Measurements from ENCODE around the gene RALY.
"Not testable (repeated sequence)": the region's sequence is repeated elsewhere in the genome, so short reads cannot be mapped to it uniquely, and the experiment has no call there.

RALY gene

DNA sequence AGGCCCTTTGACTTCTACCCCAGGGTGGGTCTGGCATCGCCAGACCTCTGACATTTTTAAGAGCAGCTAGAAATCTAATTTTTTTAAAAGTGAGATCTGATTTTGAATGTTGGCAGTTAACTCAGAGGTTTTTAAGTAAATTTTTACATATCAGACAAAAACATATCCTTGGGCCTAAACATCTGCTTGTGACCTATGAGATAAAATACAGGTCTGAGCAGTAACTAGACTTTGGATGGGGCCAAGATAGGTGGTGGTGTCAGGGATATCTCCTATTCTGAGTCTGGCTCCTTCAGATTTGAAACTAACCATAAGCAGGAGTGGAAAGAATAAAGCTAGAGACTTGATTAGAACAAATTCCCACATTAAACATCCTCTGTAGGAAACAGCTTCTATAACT, 17.6 kb downstream of the RALY start:
- no peak for DNase-seq
- in situ Hi-C loops (cut with HindIII; ENCODE audit: low pct_ligation_motif_present, low pct_unique_long_range_greater_than_20kb, low sequenced_read_pairs), result no loop called here

DNA sequence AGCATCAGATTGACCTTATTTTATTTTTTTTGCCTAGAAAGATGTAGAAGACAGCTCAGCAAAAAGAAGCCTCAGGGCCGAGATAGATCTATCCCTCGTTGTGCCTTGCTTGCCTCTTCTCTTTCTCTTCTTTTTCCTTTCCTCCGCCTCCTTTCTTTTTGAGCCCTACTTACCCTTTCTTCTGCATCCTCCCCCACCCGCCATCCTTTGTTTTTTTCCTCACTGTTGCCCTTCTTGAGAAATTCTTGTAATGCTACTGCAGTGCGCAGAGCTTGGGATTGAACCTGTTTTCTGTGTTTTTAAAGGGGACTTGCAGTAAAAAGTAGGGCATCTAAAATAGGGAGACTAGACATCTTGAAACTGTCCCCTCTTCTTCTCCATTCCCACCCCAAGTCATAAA, 18.6 kb downstream of the RALY start:
- no peak for DNase-seq
- in situ Hi-C loops (cut with HindIII; ENCODE audit: low pct_ligation_motif_present, low pct_unique_long_range_greater_than_20kb, low sequenced_read_pairs), result no loop called here

DNA sequence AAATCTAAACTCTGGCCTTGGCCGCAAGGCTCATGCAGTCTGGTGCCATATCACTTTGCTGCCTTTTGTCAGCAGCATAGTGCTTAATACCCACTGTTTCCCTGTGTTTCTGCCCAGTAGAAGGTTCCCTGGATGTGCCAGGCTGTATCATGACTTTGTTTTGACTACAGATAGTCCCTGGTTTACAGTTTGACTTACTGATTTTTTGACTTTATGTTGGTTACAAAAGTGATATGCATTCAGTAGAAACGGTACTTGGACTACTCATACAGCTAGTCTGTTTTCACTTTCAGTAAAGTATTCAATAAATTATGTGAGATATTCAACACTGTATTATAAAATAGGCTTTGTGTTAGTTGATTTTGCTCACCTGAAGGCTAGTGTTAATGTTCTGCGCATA, 19.0 kb downstream of the RALY start:
- DNase-seq, result no peak
- in situ Hi-C loops (cut with HindIII; ENCODE audit: low pct_ligation_motif_present, low pct_unique_long_range_greater_than_20kb, low sequenced_read_pairs), result no loop called here

DNA sequence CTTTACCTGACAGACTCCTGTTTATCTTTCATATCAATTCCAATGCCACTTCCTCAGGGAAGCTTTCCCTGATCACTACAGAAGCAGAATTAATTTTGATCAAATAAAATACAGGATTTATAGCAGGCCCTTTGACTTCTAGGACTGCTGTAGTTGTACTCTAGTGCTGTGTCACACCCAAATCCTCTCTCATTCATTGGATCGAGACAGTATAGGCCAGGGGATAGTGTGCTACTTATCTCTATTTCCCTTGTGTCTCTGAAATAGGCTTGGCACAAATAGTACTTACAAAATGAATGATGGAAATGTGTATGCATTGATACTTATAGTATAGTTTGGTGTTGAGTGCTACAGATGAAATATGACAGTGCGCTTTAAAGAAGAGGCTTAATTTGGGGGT, 19.8 kb downstream of the RALY start:
- in situ Hi-C loops (cut with HindIII; ENCODE audit: low pct_ligation_motif_present, low pct_unique_long_range_greater_than_20kb, low sequenced_read_pairs), result no loop called here
- no peak for DNase-seq

DNA sequence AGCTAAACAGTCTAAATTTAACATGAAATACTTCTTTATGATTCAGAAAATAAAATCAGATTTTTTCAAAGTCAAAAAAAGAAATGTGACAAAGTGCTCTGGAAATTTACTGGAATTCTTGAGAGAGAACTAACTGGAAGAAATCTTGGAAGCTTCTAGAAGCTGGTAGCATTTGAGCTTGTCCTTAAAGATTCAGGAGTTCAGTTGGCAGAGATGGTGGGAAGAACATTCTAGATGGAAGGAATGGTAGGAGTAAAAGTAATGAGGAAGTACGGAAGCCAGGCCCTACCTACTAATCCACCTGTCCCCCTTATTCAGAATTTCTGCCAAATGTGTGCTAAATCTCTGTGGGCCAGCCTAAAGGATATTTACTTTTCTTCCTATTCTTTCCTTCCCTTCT, 21.2 kb downstream of the RALY start:
- in situ Hi-C loops (cut with HindIII; ENCODE audit: low pct_ligation_motif_present, low pct_unique_long_range_greater_than_20kb, low sequenced_read_pairs), result no loop called here

DNA sequence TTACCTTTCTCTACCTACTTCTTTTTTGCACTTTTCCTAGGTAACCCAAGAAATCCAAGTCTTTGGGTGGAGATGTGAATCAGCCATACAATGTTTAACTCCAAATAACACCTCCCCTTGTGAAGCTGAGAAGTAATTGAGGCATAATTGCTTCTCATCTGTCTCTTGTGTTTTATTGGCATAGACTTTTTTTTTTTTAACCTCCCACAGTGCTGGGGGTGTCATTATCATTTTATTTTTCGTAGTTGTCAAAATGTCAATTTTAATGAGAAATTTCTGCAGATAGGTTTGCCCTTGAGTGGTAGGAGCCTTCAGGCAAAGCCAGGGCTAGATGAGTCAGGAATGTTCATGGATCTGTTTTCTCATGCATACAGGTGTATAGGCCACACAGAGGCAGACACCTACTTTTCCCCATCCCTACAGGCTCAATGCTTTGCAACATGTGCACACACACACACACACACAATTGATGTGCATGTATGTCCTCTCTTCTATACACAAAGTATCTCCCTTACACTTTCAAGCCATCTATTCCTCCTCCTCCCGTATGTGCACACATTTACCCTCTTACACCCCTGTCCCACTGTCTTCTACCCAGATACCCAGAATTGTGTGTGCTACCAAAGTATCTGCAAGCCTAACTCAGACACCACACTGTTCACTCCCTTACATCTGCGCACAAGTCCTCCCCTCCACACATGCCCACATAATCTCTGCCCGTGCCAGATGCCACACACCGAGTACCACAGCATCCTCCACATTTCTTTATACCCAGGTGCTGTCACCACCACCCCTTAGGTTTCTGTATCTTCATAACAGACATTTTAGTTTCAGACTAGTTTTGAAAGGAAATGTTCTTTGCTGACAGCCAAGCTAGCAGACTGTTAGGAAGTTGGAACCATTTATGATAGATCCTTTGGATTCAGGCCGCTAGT, 22.0 kb downstream of the RALY start:
- DNase-seq, result no peak
- in situ Hi-C loops (cut with HindIII; ENCODE audit: low pct_ligation_motif_present, low pct_unique_long_range_greater_than_20kb, low sequenced_read_pairs), result no loop called here

More for the DNA sequence above, 21.2 kb downstream of the RALY start:
- no peak for DNase-seq

DNA sequence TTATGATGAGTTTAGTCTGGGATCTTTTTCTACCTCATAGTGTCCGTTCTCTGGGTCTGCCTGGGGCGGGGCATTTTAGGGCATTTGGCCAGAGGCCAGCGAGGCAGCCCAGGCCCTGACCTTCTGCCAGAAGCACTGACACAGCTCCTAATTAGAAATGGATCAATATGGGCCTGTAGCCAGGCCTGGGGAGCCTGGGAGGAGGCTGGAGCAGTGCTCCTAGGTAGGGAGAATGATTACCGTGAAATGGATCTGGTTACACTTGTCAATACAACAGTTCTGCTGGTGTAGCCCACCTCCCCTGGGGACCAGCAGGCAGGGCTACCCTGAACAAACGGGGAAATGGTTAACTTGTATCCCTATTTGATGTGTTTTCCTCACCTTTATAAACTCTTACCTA, 23.0 kb downstream of the RALY start:
- in situ Hi-C loops (cut with HindIII; ENCODE audit: low pct_ligation_motif_present, low pct_unique_long_range_greater_than_20kb, low sequenced_read_pairs), result no loop called here
- DNase-seq, result no peak

DNA sequence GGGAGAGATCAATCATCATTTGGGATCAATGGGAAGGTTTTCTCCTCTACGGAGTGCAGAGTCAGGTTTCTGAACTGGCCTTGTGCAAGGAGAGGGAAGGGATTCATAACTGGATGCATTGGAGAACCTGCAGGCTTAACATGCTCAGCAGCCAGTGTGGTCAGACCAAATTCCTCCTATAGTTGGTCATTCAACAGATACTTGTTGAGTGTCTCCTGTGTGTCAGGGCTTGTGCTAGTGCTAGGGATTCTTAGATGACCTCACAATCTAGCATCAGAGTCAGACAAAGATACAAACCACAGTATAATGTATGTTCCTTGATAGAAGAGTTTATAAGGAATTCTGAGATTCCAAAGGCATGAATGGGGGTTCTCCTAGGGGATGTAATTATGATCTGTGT, 23.9 kb downstream of the RALY start:
- peak; percentile 57 for DNase-seq
- in situ Hi-C loops (cut with HindIII; ENCODE audit: low pct_ligation_motif_present, low pct_unique_long_range_greater_than_20kb, low sequenced_read_pairs), result no loop called here

DNA sequence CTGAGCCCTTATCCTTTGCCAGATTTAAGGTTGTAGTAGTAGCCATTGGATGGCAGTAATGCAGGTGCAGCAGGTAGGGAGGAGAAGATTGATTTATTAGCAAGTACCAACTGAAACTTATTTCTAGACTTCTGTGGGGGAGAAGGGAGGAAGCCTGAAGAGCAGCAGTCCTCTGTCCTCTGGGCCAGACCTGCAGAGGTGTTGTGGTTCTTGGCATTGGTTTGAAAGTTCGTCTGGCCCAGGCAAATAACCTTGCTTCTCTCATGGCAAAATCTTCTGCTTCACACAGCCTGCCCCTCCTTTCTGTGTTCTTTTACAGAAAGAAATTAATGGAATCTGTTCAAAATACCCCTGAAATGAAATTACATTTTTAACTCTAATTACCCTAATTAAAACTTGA, 24.5 kb downstream of the RALY start:
- in situ Hi-C loops (cut with HindIII; ENCODE audit: low pct_ligation_motif_present, low pct_unique_long_range_greater_than_20kb, low sequenced_read_pairs), result no loop called here
- DNase-seq, result no peak

DNA sequence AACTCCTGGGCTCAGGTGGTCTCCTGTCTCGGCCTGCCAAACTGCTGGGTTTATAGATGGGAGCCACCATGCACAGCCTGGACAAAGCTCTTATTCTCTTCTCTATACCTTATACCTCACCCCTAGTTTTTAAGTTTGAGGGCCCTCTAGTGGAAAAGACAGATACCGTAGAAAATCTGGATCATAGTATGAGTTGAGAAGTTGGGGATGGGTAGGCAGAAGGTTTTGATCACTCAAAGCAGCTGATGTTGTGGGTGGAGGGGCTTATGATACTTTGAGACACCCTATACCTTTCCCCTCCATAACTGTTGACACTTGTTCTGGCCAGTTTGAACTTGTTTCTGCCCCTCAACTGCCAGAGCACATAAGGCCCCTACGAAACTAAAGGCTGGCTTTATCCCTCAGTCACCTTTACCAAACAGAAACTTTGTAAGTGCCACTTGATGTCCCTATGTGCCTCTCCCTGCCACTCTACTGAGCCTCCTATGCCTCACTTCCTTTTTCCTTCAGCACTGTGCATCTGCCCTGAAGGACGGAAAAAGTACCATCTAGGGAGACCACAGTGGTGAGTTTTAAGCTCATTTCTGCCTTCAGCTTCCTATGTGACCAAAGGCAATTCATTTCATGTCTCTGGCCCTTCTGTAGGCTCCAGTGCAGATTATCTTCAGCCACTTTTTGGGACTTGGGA, 28.6 kb downstream of the RALY start:
- peak; percentile 46 for DNase-seq
- in situ Hi-C loops (cut with HindIII; ENCODE audit: low pct_ligation_motif_present, low pct_unique_long_range_greater_than_20kb, low sequenced_read_pairs), result no loop called here

DNA sequence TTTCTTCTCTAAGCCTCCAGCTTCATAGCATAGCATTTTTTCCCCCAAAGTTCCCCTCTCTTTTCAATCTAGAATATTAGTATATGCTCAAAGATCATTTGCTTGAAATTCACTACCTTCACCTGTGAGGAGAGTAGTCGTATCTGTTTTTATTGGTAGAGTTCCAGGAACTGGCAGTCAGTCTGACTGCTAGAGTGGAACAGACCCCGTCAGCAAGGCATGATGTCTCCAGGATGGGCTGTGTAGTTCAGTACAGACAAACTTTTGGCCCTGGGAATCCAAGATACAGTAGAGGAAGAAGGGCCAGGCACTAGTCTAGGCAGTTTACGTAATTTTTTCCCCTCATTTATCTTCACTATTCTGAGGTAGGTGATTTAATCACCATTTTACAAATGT, 29.1 kb downstream of the RALY start:
- no peak for DNase-seq
- in situ Hi-C loops (cut with HindIII; ENCODE audit: low pct_ligation_motif_present, low pct_unique_long_range_greater_than_20kb, low sequenced_read_pairs), result no loop called here

DNA sequence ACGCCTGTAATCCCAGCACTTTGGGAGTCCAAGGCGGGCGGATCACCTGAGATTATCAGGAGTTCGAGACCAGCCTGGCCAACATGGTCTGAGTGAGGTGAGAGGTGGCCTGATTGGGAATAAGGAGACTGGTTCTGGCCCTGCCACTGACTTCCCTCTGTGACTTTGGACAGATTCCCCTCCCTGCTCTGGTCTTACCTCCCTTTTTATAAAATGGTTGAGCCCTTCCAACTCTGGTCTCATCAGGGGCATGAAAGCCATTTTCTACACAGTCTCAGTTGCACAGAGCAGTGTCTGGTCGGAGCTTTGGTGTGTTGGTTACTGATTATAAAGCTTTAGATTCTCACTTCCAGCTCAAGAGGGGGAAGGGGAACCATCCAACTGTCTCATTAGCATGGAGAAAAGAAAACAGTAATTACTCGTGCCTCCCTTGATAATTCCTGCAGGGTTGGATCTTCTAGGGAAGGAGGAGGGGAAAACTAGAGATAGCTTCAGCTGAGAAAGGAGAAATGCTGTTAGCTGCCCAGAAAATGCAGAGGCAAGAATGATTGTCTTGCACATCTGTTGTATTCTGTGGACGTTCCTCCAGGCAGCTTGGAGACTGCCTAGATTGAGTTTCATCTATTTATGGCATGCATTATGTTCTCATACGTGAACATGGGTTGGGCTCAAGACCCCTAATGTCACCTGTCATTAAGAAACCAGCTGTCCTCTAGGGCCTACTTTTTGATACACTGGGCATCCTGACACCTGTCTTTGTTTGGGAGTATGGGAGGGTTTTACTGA, 30.4 kb downstream of the RALY start:
- in situ Hi-C loops (cut with HindIII; ENCODE audit: low pct_ligation_motif_present, low pct_unique_long_range_greater_than_20kb, low sequenced_read_pairs), result no loop called here
- no peak for DNase-seq

DNA sequence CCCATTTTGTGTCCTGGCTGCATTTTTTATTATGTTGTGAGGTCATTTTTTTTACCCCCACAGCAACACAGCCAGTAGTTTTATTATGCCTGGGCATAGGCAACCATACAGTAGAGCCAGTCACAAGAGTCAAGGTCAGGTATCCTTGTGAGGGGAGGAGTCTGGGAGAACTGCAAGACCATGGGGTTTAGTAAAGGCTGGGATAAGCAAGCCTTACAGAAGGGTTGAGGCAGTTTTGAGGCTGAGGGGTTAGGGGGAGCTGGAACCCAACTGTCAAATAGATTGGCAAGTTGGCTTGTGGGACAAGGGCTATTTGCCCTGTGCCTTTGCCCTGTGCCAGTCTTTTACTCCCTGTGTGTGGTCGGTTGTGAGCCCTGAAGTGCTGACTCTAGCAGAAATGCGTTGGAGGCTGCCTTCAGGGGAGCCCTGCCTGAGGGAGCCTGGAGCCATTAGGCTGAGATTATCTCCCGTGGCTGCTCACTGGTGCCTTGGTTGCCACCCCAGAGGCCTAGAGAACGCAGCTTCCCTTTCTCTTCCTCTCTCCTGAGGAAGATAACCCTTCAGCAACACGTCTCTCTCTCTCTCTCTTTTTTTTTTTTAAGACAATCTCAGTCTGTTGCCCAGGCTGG, 31.1 kb downstream of the RALY start:
- in situ Hi-C loops (cut with HindIII; ENCODE audit: low pct_ligation_motif_present, low pct_unique_long_range_greater_than_20kb, low sequenced_read_pairs), result no loop called here
- DNase-seq, result no peak

DNA sequence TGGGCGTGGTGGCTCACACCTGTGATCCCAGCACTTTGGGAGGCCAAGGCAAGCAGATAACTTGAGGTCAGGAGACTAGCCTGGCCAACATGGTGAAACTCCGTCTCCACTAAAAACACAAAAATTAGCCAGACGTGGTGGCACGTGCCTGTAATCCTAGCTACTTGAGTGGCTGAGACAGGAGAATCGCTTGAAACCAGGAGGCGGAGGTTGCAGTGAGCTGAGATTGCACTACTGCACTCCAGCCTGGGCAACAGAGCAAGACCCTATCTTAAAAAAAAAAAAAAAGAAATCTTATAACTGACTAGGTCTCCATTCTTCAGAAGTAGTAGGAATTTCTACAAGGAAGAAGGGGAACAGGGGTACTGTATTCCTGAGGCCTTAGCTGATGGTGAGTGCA, 34.3 kb downstream of the RALY start:
- DNase-seq; in situ Hi-C loops (cut with HindIII; ENCODE audit: low pct_ligation_motif_present, low pct_unique_long_range_greater_than_20kb, low sequenced_read_pairs): not testable (repeated sequence)

DNA sequence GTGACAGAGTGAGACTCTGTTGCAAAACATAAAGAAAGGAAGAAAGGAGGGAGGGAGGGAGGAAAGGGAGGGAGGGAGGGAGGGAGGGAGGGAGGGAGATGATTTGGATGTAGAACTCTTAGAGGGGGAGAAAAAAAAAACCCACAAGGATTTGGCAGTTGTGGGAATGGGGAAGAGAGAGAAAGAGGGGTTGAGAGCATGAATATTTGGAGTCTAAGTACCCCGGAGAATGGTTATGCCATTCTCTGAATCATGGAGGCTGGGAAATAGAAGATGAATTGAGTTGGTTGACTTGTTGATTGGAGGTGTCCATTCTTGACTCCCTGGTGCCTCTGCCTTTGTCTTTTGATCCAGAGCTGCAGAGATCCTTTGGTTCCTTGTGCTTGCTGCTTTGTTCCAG, 35.7 kb downstream of the RALY start:
- in situ Hi-C loops (cut with HindIII; ENCODE audit: low pct_ligation_motif_present, low pct_unique_long_range_greater_than_20kb, low sequenced_read_pairs), result no loop called here
- DNase-seq, result no peak

DNA sequence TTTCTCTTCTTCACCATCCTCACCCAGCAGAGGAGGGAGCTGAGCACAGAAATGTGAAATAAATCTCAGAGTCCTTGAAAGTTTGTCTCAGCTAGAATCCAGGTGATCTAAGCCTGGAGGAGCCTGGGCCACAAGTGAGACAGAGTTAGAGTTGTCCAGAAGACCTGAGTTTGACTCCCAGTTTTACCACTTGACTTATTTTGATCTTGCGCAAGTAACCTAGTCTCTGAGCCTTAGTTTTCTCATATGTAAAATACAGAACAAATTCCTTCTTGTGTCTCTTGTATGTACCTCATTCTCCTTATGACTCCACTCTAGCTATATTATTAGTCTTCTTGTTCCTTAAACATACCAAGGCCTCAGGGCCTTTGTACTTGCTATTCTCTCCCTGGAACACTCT, 36.7 kb downstream of the RALY start:
- DNase-seq, result no peak
- in situ Hi-C loops (cut with HindIII; ENCODE audit: low pct_ligation_motif_present, low pct_unique_long_range_greater_than_20kb, low sequenced_read_pairs), result no loop called here

DNA sequence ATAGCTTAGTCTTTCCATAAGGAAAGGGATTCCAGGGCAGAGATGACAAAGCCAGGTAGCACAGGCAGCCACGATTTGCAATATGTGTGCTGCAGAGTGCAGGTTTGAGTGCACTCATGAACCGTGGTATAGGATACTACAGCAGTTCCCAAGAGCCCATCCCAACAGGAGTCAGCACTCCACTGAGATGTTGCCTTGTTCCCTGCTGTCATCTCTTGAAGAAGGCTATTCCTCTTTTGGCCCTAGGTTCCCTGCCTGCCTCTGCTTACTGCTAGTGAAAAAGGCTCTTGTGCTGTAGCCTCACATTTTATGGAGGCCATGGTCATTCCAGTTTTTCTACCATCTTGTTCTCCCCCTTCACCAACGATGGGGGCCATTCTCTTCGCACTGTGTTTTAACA, 40.2 kb downstream of the RALY start:
- no peak for DNase-seq
- in situ Hi-C loops (cut with HindIII; ENCODE audit: low pct_ligation_motif_present, low pct_unique_long_range_greater_than_20kb, low sequenced_read_pairs), result no loop called here

DNA sequence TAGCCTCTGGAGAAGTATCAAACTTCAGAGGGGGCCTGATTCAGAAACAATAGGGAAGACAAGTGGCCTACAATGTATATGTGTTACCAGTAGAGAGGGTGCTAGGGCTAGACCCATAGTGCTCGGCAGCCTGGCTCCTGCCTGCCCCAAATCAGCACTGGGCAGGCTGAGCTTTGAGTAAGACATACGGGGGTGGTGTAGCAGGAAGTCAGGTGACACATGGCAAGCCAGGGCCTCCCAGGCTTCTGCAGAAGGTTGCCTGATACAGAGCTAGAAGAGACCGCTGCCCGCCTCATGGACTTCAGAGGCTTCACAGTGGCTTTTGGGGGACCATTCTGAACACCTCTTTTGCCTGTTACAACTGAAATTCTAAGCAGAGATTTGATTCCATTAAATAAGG, 43.4 kb downstream of the RALY start:
- in situ Hi-C loops (cut with HindIII; ENCODE audit: low pct_ligation_motif_present, low pct_unique_long_range_greater_than_20kb, low sequenced_read_pairs), result no loop called here
- no peak for DNase-seq

DNA sequence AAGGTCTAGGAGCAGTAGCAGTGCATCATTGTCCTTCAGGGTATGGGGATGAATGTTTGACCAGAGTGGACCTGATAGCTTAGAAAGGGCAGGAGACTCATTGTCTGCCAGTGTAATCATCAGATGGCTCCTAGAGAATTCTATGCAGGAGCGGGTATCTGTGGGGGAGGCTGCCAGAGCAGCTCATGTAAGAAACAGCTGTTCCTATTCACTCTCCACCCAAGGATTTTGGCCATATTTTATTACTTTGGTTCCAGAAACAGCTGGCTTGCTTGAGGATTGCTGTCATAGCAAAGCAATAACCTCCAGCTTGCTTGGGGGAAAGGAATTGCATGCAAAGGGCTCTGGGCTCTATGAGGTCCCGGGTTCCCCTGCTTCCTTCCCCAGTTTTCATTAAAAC, 44.1 kb downstream of the RALY start:
- no peak for DNase-seq
- in situ Hi-C loops (cut with HindIII; ENCODE audit: low pct_ligation_motif_present, low pct_unique_long_range_greater_than_20kb, low sequenced_read_pairs), result no loop called here
